K562 (cell line): ENCODE data around the gene POU3F1. TPM values are rescaled to one million over a fixed set of nuclear protein-coding genes. Genes with fewer than 3 reads are reported as not detected.

Source experiments
- CBX3 ChIP-seq, 2 experiments: IDR thresholded peaks; 1 replicate in 1 of 2; 2 replicates in 1 of 2; pipeline ENCODE4 v1.6.1; 2012; ENCODE audit warnings: inconsistent platforms in 2 of 2, low read length in 2 of 2, borderline replicate concordance in 1 of 2, control low read depth in 1 of 2
- FOS ChIP-seq: IDR thresholded peaks from 3 replicates; pipeline ENCODE4 v1.6.1; 2011; ENCODE audit not compliant: insufficient read length; ENCODE audit errors: extremely low read depth
- FOXK1 ChIP-seq: sonication (generic); formaldehyde crosslinking; IDR thresholded peaks from 2 replicates; pipeline ENCODE4 v1.8.0; 2022; ENCODE audit warnings: missing genetic modification reagents, mild to moderate bottlenecking, borderline replicate concordance
- KLF16 ChIP-seq: IDR thresholded peaks from 2 replicates; pipeline ENCODE4 v1.6.1; 2016; ENCODE audit warnings: antibody characterized with exemption
- SMAD2 ChIP-seq: fragments of 150-350 bp; IDR thresholded peaks from 2 replicates; pipeline ENCODE4 v1.6.1; 2014; ENCODE audit warnings: low read depth, mild to moderate bottlenecking, low read length
- SREBF2 ChIP-seq: sonication (generic); formaldehyde crosslinking; IDR thresholded peaks from 2 replicates; pipeline ENCODE4 v1.4.0; 2020; ENCODE audit warnings: mild to moderate bottlenecking, missing genetic modification reagents
- SRSF3 ChIP-seq: fragments of 200-400 bp; formaldehyde crosslinking; IDR thresholded peaks from 2 replicates; pipeline ENCODE4 v1.6.1; 2016; ENCODE audit warnings: mild to moderate bottlenecking, low read length, moderate library complexity; ENCODE audit not compliant: insufficient read depth
- THRAP3 ChIP-seq: fragments of 450-650 bp; IDR thresholded peaks from 2 replicates; pipeline ENCODE4 v1.6.1; 2016; ENCODE audit warnings: mild to moderate bottlenecking, inconsistent platforms, borderline replicate concordance
- ZBTB17 ChIP-seq: fragments of 450-650 bp; formaldehyde crosslinking; IDR thresholded peaks from 2 replicates; pipeline ENCODE4 v1.4.0; 2020; ENCODE audit warnings: mild to moderate bottlenecking
- polyA plus RNA-seq, 8 experiments: library from polyadenylated mRNA; depleted of rRNA in 4 of 8; stranded (reverse) in 5 of 8; unstranded in 3 of 8; fragments of >200 nt; fragmentation: Nextera tagmentation in 2 of 8; fragmentation: Illumina TruSeq in 1 of 8; extraction: Ambion mirVana in 2 of 8; extraction: Trizol in 1 of 8; gene quantifications; 2 replicates each; pipeline versions ENCODE4 v1.2.1 to v1.2.3, GENCODE V29; 2011 to 2014; ENCODE audit warnings: inconsistent platforms in 1 of 8, missing spikeins in 1 of 8
- total RNA-seq, 7 experiments: library from RNA; depleted of rRNA in 6 of 7; stranded (reverse); fragments of >200 nt in 6 of 7; fragmentation: Illumina TruSeq in 2 of 7; extraction: Trizol in 2 of 7; gene quantifications; 2 replicates each; pipeline versions ENCODE4 v1.2.1 to v1.2.3, GENCODE V29; 2011 to 2021; ENCODE audit warnings: low replicate concordance in 1 of 7
- TF ChIP-seq, protein P1 (sequence below): fragments of 250-450 bp; sonication (Bioruptor Pico); IDR thresholded peaks from 2 replicates; pipeline ENCODE4 v1.8.0; 2021; ENCODE audit warnings: moderate library complexity, mild to moderate bottlenecking, inconsistent platforms
- TF ChIP-seq, protein P2 (sequence below): sonication (generic); formaldehyde crosslinking; IDR thresholded peaks from 2 replicates; pipeline ENCODE4 v1.8.1; 2023; ENCODE audit warnings: missing genetic modification reagents, mild to moderate bottlenecking, borderline replicate concordance
- TF ChIP-seq, protein P3 (sequence below): fragments of 450-650 bp; IDR thresholded peaks from 2 replicates; pipeline ENCODE4 v1.6.1; 2016; ENCODE audit warnings: borderline replicate concordance
- TF ChIP-seq, protein P4 (sequence below): fragments of 250-450 bp; sonication (Bioruptor Pico); IDR thresholded peaks from 2 replicates; pipeline ENCODE4 v1.5.0; 2021
- TF ChIP-seq, protein P5 (sequence below): fragments of 450-650 bp; IDR thresholded peaks from 2 replicates; pipeline ENCODE4 v1.6.1; 2018; ENCODE audit warnings: mild to moderate bottlenecking, low read depth; ENCODE audit not compliant: partially characterized antibody

The POU3F1 gene
- total and polyA plus RNA-seq, 9 of the 15 experiments (the other 6 are each of a cell fraction or from before 2014, with no cell fraction given): 0.09 TPM; not detected in 8

DNA sequence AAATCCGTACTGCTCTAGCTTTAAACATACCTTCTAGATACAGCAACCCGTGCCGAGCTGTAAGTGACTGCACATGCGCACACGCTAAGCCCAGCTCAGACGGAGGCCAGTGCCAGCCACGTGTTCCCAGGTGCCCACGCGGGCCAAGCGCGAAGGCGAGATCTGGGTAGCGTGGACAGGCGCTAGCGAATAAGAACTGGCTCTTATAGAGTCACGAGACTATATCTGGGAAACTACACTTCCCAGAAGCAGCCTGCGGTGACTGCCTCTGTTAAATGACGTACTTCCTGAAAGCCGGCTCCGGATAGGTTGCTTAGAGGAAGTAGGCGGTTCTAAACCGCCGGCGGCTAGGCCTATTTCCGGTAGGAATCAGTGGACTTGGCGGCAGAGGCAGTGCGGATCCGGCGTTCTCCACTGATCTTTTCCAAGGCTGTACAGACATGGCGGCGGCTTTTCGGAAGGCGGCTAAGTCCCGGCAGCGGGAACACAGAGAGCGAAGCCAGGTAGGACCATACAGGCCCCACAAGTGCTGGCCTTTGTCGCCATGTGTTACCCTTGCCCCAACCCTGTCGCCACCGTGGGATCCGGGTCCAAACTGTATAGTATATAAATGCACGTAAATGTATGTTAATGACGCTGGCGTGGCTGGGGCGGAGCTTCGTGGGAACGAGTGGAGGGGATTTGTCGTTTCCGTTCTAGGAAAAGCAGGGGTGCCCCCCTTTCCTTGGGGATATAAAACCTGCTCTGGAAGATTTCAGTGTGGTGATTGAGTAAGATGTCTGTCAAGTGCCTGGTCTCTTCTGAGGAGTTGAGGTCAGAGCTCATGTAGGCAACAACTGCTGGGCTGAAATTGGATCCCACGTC is 34.0 kb downstream of the POU3F1 start, which contains the start of gene UTP11 (continued):
- TF ChIP-seq, protein P1, sequence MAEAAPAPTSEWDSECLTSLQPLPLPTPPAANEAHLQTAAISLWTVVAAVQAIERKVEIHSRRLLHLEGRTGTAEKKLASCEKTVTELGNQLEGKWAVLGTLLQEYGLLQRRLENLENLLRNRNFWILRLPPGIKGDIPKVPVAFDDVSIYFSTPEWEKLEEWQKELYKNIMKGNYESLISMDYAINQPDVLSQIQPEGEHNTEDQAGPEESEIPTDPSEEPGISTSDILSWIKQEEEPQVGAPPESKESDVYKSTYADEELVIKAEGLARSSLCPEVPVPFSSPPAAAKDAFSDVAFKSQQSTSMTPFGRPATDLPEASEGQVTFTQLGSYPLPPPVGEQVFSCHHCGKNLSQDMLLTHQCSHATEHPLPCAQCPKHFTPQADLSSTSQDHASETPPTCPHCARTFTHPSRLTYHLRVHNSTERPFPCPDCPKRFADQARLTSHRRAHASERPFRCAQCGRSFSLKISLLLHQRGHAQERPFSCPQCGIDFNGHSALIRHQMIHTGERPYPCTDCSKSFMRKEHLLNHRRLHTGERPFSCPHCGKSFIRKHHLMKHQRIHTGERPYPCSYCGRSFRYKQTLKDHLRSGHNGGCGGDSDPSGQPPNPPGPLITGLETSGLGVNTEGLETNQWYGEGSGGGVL (CRISPR knock-in tag): 0 out of 2 replicates have a peak, but pooled peaks have one; percentile 32
- TF ChIP-seq ZBTB17 (CRISPR knock-in tag) (peak; percentile 94), FOS (peak; percentile 82), SMAD2 (no peak), FOXK1 (CRISPR knock-in tag) (peak; percentile 96), KLF16 (no peak), THRAP3 (no peak), CBX3 (IDR thresholded peaks at IDR 0.05; ENCODE audit: borderline replicate concordance in 1 of 2, low read length in 2 of 2) (peak in 1 of 2 experiments; percentile 100; a peak in 2 of 3 replicates), SREBF2 (peak; percentile 95), SRSF3 (no peak)
- TF ChIP-seq, protein P2, sequence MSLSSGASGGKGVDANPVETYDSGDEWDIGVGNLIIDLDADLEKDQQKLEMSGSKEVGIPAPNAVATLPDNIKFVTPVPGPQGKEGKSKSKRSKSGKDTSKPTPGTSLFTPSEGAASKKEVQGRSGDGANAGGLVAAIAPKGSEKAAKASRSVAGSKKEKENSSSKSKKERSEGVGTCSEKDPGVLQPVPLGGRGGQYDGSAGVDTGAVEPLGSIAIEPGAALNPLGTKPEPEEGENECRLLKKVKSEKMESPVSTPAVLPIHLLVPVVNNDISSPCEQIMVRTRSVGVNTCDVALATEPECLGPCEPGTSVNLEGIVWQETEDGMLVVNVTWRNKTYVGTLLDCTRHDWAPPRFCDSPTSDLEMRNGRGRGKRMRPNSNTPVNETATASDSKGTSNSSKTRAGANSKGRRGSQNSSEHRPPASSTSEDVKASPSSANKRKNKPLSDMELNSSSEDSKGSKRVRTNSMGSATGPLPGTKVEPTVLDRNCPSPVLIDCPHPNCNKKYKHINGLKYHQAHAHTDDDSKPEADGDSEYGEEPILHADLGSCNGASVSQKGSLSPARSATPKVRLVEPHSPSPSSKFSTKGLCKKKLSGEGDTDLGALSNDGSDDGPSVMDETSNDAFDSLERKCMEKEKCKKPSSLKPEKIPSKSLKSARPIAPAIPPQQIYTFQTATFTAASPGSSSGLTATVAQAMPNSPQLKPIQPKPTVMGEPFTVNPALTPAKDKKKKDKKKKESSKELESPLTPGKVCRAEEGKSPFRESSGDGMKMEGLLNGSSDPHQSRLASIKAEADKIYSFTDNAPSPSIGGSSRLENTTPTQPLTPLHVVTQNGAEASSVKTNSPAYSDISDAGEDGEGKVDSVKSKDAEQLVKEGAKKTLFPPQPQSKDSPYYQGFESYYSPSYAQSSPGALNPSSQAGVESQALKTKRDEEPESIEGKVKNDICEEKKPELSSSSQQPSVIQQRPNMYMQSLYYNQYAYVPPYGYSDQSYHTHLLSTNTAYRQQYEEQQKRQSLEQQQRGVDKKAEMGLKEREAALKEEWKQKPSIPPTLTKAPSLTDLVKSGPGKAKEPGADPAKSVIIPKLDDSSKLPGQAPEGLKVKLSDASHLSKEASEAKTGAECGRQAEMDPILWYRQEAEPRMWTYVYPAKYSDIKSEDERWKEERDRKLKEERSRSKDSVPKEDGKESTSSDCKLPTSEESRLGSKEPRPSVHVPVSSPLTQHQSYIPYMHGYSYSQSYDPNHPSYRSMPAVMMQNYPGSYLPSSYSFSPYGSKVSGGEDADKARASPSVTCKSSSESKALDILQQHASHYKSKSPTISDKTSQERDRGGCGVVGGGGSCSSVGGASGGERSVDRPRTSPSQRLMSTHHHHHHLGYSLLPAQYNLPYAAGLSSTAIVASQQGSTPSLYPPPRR (CRISPR knock-in tag): 0 out of 2 replicates have a peak, but pooled peaks have one; percentile 67
- TF ChIP-seq, protein P3, sequence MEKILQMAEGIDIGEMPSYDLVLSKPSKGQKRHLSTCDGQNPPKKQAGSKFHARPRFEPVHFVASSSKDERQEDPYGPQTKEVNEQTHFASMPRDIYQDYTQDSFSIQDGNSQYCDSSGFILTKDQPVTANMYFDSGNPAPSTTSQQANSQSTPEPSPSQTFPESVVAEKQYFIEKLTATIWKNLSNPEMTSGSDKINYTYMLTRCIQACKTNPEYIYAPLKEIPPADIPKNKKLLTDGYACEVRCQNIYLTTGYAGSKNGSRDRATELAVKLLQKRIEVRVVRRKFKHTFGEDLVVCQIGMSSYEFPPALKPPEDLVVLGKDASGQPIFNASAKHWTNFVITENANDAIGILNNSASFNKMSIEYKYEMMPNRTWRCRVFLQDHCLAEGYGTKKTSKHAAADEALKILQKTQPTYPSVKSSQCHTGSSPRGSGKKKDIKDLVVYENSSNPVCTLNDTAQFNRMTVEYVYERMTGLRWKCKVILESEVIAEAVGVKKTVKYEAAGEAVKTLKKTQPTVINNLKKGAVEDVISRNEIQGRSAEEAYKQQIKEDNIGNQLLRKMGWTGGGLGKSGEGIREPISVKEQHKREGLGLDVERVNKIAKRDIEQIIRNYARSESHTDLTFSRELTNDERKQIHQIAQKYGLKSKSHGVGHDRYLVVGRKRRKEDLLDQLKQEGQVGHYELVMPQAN: peak; percentile 80
- TF ChIP-seq, protein P4, sequence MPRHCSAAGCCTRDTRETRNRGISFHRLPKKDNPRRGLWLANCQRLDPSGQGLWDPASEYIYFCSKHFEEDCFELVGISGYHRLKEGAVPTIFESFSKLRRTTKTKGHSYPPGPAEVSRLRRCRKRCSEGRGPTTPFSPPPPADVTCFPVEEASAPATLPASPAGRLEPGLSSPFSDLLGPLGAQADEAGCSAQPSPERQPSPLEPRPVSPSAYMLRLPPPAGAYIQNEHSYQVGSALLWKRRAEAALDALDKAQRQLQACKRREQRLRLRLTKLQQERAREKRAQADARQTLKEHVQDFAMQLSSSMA (CRISPR knock-in tag): no peak
- TF ChIP-seq, protein P5, sequence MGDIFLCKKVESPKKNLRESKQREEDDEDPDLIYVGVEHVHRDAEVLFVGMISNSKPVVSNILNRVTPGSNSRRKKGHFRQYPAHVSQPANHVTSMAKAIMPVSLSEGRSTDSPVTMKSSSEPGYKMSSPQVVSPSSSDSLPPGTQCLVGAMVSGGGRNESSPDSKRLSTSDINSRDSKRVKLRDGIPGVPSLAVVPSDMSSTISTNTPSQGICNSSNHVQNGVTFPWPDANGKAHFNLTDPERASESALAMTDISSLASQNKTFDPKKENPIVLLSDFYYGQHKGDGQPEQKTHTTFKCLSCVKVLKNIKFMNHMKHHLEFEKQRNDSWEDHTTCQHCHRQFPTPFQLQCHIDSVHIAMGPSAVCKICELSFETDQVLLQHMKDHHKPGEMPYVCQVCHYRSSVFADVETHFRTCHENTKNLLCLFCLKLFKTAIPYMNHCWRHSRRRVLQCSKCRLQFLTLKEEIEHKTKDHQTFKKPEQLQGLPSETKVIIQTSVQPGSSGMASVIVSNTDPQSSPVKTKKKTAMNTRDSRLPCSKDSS: no peak
